GM23338 (cell line): ENCODE measurements around the gene SNX32. TPM values are rescaled to one million over a fixed set of nuclear protein-coding genes. Genes with fewer than 3 reads are reported as not detected.

Experiments used
- CREB1 ChIP-seq: fragments of 250-450 bp; sonication (Bioruptor Pico); IDR thresholded peaks from 2 replicates; pipeline ENCODE4 v1.5.0; 2020; ENCODE audit warnings: low read depth, mild to moderate bottlenecking, moderate library complexity
- CTCF ChIP-seq, 2 experiments: fragments of 200-600 bp in 1 of 2; sonication (generic) in 1 of 2; conservative IDR thresholded peaks; 2 replicates each; pipeline versions ENCODE4 v1.5.1 to v1.6.1; 2016 to 2017; ENCODE audit warnings: antibody characterized with exemption in 2 of 2, low read depth in 2 of 2, mild to moderate bottlenecking in 2 of 2, moderate library complexity in 1 of 2
- EZH2 ChIP-seq: fragments of 200-600 bp; sonication (generic); IDR thresholded peaks from one replicate; pipeline ENCODE4 v1.8.0; 2017; ENCODE audit warnings: antibody characterized with exemption, mild to moderate bottlenecking, low read depth; ENCODE audit not compliant: unreplicated experiment
- JUNB ChIP-seq: IDR thresholded peaks from one replicate; pipeline ENCODE4 v1.6.1; 2016; ENCODE audit warnings: antibody characterized with exemption; ENCODE audit not compliant: unreplicated experiment
- POLR2AphosphoS5 ChIP-seq: IDR thresholded peaks from 2 replicates; pipeline ENCODE4 v1.6.1; 2016; ENCODE audit warnings: antibody characterized with exemption, low read depth
- polyA plus RNA-seq: library from polyadenylated mRNA; unstranded; fragments of >200 nt; fragmentation: Nextera tagmentation; extraction: Ambion mirVana; gene quantifications from 2 replicates; pipeline ENCODE4 v1.2.1, GENCODE V29; 2016
- total RNA-seq: library from RNA; depleted of rRNA; stranded (reverse); fragments of >200 nt; shearing (Covaris generic); gene quantifications from 2 replicates; pipeline ENCODE4 v1.2.3, GENCODE V29; 2014
- TF ChIP-seq, protein P1 (sequence below): fragments of 250-450 bp; sonication (Bioruptor Pico); IDR thresholded peaks from 2 replicates; pipeline ENCODE4 v1.5.0; 2020; ENCODE audit warnings: mild to moderate bottlenecking, moderate library complexity

Gene SNX32
- total and polyA plus RNA-seq, 2 experiments from 2014 or later, result 0.49 to 1.2 TPM

GRCh38 chr11:65885808-65886536 is 52.2 kb downstream of the SNX32 start (continued):
- TF ChIP-seq, protein P1, sequence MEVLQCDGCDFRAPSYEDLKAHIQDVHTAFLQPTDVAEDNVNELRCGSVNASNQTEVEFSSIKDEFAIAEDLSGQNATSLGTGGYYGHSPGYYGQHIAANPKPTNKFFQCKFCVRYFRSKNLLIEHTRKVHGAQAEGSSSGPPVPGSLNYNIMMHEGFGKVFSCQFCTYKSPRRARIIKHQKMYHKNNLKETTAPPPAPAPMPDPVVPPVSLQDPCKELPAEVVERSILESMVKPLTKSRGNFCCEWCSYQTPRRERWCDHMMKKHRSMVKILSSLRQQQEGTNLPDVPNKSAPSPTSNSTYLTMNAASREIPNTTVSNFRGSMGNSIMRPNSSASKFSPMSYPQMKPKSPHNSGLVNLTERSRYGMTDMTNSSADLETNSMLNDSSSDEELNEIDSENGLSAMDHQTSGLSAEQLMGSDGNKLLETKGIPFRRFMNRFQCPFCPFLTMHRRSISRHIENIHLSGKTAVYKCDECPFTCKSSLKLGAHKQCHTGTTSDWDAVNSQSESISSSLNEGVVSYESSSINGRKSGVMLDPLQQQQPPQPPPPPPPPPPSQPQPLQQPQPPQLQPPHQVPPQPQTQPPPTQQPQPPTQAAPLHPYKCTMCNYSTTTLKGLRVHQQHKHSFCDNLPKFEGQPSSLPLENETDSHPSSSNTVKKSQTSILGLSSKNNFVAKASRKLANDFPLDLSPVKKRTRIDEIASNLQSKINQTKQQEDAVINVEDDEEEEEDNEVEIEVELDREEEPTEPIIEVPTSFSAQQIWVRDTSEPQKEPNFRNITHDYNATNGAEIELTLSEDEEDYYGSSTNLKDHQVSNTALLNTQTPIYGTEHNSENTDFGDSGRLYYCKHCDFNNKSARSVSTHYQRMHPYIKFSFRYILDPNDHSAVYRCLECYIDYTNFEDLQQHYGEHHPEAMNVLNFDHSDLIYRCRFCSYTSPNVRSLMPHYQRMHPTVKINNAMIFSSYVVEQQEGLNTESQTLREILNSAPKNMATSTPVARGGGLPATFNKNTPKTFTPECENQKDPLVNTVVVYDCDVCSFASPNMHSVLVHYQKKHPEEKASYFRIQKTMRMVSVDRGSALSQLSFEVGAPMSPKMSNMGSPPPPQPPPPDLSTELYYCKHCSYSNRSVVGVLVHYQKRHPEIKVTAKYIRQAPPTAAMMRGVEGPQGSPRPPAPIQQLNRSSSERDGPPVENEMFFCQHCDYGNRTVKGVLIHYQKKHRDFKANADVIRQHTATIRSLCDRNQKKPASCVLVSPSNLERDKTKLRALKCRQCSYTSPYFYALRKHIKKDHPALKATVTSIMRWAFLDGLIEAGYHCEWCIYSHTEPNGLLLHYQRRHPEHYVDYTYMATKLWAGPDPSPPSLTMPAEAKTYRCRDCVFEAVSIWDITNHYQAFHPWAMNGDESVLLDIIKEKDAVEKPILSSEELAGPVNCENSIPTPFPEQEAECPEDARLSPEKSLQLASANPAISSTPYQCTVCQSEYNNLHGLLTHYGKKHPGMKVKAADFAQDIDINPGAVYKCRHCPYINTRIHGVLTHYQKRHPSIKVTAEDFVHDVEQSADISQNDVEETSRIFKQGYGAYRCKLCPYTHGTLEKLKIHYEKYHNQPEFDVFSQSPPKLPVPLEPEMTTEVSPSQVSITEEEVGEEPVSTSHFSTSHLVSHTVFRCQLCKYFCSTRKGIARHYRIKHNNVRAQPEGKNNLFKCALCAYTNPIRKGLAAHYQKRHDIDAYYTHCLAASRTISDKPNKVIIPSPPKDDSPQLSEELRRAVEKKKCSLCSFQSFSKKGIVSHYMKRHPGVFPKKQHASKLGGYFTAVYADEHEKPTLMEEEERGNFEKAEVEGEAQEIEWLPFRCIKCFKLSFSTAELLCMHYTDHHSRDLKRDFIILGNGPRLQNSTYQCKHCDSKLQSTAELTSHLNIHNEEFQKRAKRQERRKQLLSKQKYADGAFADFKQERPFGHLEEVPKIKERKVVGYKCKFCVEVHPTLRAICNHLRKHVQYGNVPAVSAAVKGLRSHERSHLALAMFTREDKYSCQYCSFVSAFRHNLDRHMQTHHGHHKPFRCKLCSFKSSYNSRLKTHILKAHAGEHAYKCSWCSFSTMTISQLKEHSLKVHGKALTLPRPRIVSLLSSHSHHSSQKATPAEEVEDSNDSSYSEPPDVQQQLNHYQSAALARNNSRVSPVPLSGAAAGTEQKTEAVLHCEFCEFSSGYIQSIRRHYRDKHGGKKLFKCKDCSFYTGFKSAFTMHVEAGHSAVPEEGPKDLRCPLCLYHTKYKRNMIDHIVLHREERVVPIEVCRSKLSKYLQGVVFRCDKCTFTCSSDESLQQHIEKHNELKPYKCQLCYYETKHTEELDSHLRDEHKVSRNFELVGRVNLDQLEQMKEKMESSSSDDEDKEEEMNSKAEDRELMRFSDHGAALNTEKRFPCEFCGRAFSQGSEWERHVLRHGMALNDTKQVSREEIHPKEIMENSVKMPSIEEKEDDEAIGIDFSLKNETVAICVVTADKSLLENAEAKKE (CRISPR knock-in tag), result no peak
- TF ChIP-seq EZH2, result no peak
- TF ChIP-seq CREB1, result no peak
- TF ChIP-seq POLR2AphosphoS5, result no peak
- no peak for TF ChIP-seq CTCF (conservative IDR thresholded peaks at IDR 0.05; ENCODE audit: low read depth in 2 of 2)
- no peak for TF ChIP-seq JUNB
